Measurements from ENCODE around the gene GYPB. TPM values are rescaled to one million over a fixed set of nuclear protein-coding genes. Genes with fewer than 3 reads are reported as not detected.
"Not testable (repeated sequence)": the region's sequence is repeated elsewhere in the genome, so short reads cannot be mapped to it uniquely, and the experiment has no call there.

GYPB gene
- not detected in 2 replicates for total RNA-seq

- DNase-seq (ENCODE audit: low read depth, low spot score): not testable (repeated sequence)
Observed at GRCh38 chr4:144019277-144019676, at the start of gene GYPB. TSS of gene GYPB (minus strand) at chr4:144019380. CDS start at chr4:144019287, 93 bp downstream.

GRCh38 chr4:144061556-144061955 is 42.4 kb upstream of the GYPB start:
- not testable (repeated sequence) for DNase-seq (ENCODE audit: low read depth, low spot score)

GRCh38 chr4:144060234-144060859 is 41.2 kb upstream of the GYPB start:
- DNase-seq (ENCODE audit: low read depth, low spot score): not testable (repeated sequence)

- no peak for DNase-seq (ENCODE audit: low read depth, low spot score)
Observed at GRCh38 chr4:144056800-144057199, 37.6 kb upstream of the GYPB start.

- not testable (repeated sequence) for DNase-seq (ENCODE audit: low read depth, low spot score)
Observed at GRCh38 chr4:144055336-144055735, 36.2 kb upstream of the GYPB start.

- not testable (repeated sequence) for DNase-seq (ENCODE audit: low read depth, low spot score)
Observed at GRCh38 chr4:144051494-144051893, 32.3 kb upstream of the GYPB start.

GRCh38 chr4:144050631-144051030 is 31.5 kb upstream of the GYPB start:
- DNase-seq (ENCODE audit: low read depth, low spot score): not testable (repeated sequence)

GRCh38 chr4:144049495-144050424 is 30.6 kb upstream of the GYPB start:
- DNase-seq (ENCODE audit: low read depth, low spot score): not testable (repeated sequence)

GRCh38 chr4:144044936-144045335 is 25.8 kb upstream of the GYPB start:
- DNase-seq (ENCODE audit: low read depth, low spot score): not testable (repeated sequence)

GRCh38 chr4:144032580-144032979 is 13.4 kb upstream of the GYPB start:
- not testable (repeated sequence) for DNase-seq (ENCODE audit: low read depth, low spot score)

- not testable (repeated sequence) for DNase-seq (ENCODE audit: low read depth, low spot score)
Observed at GRCh38 chr4:144031875-144032274, 12.7 kb upstream of the GYPB start.

- DNase-seq (ENCODE audit: low read depth, low spot score): not testable (repeated sequence)
Observed at GRCh38 chr4:144031369-144031768, 12.2 kb upstream of the GYPB start.

- DNase-seq (ENCODE audit: low read depth, low spot score): not testable (repeated sequence)
Observed at GRCh38 chr4:144030708-144031107, 11.5 kb upstream of the GYPB start.

GRCh38 chr4:144026682-144027081 is 7.5 kb upstream of the GYPB start:
- DNase-seq (ENCODE audit: low read depth, low spot score): not testable (repeated sequence)

- not testable (repeated sequence) for DNase-seq (ENCODE audit: low read depth, low spot score)
Observed at GRCh38 chr4:144024399-144025053, 5.3 kb upstream of the GYPB start.

- not testable (repeated sequence) for DNase-seq (ENCODE audit: low read depth, low spot score)
Observed at GRCh38 chr4:144022772-144023400, 3.7 kb upstream of the GYPB start.

GRCh38 chr4:144021336-144021990 is 2.3 kb upstream of the GYPB start:
- not testable (repeated sequence) for DNase-seq (ENCODE audit: low read depth, low spot score)

- DNase-seq (ENCODE audit: low read depth, low spot score): not testable (repeated sequence)
Observed at GRCh38 chr4:144018223-144019000, 768 bp downstream of the GYPB start.

- not testable (repeated sequence) for DNase-seq (ENCODE audit: low read depth, low spot score)
Observed at GRCh38 chr4:144017271-144017670, 1.9 kb downstream of the GYPB start.

GRCh38 chr4:144016057-144016605 is 3.0 kb downstream of the GYPB start:
- not testable (repeated sequence) for DNase-seq (ENCODE audit: low read depth, low spot score)
